KMS-11 (cell line): ENCODE measurements around the gene RBCK1.
"Not testable (repeated sequence)": the region's sequence is repeated elsewhere in the genome, so short reads cannot be mapped to it uniquely, and the experiment has no call there.

Experiments used
- H2AFZ ChIP-seq: fragments of 200-600 bp; sonication (generic); 2 replicates; pipeline ENCODE4 v1.6.1; 2016; ENCODE audit warnings: antibody characterized with exemption, mixed run types, low read depth
- H3K27ac ChIP-seq: fragments of 200-600 bp; sonication (generic); 2 replicates; pipeline ENCODE4 v1.6.1; 2016; ENCODE audit warnings: mild to moderate bottlenecking, mixed run types
- H3K27me3 ChIP-seq: fragments of 200-600 bp; sonication (generic); 2 replicates; pipeline ENCODE4 v1.6.1; 2017; ENCODE audit warnings: mild to moderate bottlenecking, low read depth, mixed run types, moderate library complexity; ENCODE audit not compliant: insufficient read depth
- H3K36me3 ChIP-seq: fragments of 200-600 bp; sonication (generic); 2 replicates; pipeline ENCODE4 v1.6.1; 2017; ENCODE audit warnings: mild to moderate bottlenecking, mixed run types; ENCODE audit not compliant: insufficient read depth
- H3K4me1 ChIP-seq: fragments of 200-600 bp; sonication (generic); 2 replicates; pipeline ENCODE4 v1.6.1; 2016; ENCODE audit warnings: mild to moderate bottlenecking, low read depth, mixed run types; ENCODE audit not compliant: poor library complexity, severe bottlenecking
- H3K4me2 ChIP-seq: fragments of 200-600 bp; sonication (generic); 2 replicates; pipeline ENCODE4 v1.7.0; 2016; ENCODE audit warnings: mild to moderate bottlenecking, mixed run types
- H3K4me3 ChIP-seq: fragments of 200-600 bp; sonication (generic); IDR thresholded peaks from 2 replicates; pipeline ENCODE4 v1.6.1; 2017; ENCODE audit warnings: low read depth, low read length, mixed read lengths; ENCODE audit not compliant: insufficient read depth
- H3K79me2 ChIP-seq: fragments of 200-600 bp; sonication (generic); 2 replicates; pipeline ENCODE4 v1.6.1; 2016; ENCODE audit warnings: low read depth, mixed run types; ENCODE audit not compliant: insufficient read depth
- H3K9ac ChIP-seq: fragments of 200-600 bp; sonication (generic); 2 replicates; pipeline ENCODE4 v1.6.1; 2016; ENCODE audit warnings: mild to moderate bottlenecking, mixed run types
- H4K20me1 ChIP-seq: fragments of 200-600 bp; sonication (generic); 2 replicates; pipeline ENCODE4 v1.6.1; 2016; ENCODE audit warnings: mild to moderate bottlenecking, mixed run types; ENCODE audit not compliant: insufficient read depth
- TF ChIP-seq, protein P1 (sequence below): fragments of 200-600 bp; sonication (generic); conservative IDR thresholded peaks from 2 replicates; pipeline ENCODE4 v1.6.1; 2017; ENCODE audit warnings: low read depth, mild to moderate bottlenecking, antibody characterized with exemption, low read length, moderate library complexity, mixed read lengths

The RBCK1 gene

DNA sequence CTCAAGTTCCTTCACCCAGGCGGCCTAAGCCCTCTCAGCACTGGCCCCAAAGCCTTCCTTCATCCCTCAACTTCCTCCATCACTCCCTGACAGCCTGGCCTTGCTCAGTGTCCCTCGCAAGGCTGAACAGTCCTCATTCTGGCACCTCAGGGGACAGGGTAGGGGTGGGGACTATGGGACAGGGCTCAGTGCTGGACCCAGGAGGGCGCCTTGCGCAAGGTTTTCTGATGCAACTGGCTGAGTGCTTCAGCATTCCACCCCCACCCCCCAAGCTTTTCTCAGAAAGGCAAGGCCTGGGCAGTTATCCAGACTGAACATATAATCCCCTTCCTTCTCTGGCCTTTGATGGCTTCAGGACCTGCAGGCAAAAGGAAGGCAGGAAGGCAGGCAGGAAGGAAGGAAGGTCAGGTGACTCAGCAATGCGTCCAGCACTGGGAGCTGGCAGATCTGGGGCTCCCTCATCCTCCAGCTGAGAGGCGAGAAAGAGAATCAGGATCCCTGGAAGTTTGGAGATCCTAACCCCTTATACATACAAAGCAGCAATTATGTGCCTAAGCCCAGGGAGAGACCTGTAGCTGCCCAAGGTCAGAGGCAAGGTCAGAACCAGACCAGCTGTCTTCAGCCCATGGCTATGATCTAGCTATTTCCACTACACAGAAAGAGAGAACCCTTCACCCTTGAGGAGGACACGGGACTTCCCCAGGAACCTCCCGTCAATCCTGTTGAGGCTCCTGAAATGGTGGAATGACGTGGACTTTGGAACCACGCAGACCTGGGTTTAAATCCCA is 36.1 kb upstream of the RBCK1 start:
- no peaks in the 10 kb centered on the region for H3K27me3 ChIP-seq
- H3K36me3 ChIP-seq = no peaks in the 10 kb centered on the region
- no peak overlapping the region for H2AFZ ChIP-seq
- no peaks in the 10 kb centered on the region for H4K20me1 ChIP-seq
- TF ChIP-seq, protein P1, sequence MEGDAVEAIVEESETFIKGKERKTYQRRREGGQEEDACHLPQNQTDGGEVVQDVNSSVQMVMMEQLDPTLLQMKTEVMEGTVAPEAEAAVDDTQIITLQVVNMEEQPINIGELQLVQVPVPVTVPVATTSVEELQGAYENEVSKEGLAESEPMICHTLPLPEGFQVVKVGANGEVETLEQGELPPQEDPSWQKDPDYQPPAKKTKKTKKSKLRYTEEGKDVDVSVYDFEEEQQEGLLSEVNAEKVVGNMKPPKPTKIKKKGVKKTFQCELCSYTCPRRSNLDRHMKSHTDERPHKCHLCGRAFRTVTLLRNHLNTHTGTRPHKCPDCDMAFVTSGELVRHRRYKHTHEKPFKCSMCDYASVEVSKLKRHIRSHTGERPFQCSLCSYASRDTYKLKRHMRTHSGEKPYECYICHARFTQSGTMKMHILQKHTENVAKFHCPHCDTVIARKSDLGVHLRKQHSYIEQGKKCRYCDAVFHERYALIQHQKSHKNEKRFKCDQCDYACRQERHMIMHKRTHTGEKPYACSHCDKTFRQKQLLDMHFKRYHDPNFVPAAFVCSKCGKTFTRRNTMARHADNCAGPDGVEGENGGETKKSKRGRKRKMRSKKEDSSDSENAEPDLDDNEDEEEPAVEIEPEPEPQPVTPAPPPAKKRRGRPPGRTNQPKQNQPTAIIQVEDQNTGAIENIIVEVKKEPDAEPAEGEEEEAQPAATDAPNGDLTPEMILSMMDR = no peak
- no peak overlapping the region for H3K4me3 ChIP-seq
- H3K27ac ChIP-seq = no peak overlapping the region
- peaks cover 34% of the 10 kb centered on the region for H3K4me1 ChIP-seq
- H3K4me2 ChIP-seq = no peak overlapping the region
- no peak overlapping the region for H3K9ac ChIP-seq
- H3K79me2 ChIP-seq = no peaks in the 10 kb centered on the region

DNA sequence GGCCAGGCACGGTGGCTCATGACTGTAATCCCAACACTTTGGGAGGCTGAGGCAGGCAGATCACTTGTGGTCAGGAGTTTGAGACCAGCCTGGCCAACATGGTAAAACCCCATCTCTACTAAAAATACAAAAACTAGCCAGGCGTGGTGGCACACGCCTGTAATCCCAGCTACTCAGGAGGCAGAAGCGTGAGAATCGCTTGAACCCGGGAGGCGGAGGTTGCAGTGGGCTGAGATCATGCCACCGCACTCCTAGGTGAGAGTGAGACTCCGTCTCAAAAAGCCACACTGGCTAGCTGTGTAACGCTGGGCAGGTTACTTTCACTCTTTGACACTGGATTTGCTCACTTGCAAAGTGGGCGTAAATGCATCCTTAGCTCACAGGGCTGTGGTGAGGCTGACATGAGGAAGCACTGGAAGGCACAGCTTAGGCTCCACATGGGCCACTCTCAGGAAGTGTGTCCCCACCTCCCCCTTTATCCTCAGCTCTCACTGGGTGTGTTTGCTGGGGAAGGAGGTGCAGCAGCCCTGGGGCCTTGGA is 35.5 kb upstream of the RBCK1 start:
- not testable (repeated sequence) for H3K4me2 ChIP-seq, H3K4me3 ChIP-seq, H3K27me3 ChIP-seq, H3K9ac ChIP-seq, H4K20me1 ChIP-seq, H3K79me2 ChIP-seq, H2AFZ ChIP-seq, H3K36me3 ChIP-seq, H3K27ac ChIP-seq
- H3K4me1 ChIP-seq = peaks cover 34% of the 10 kb centered on the region

DNA sequence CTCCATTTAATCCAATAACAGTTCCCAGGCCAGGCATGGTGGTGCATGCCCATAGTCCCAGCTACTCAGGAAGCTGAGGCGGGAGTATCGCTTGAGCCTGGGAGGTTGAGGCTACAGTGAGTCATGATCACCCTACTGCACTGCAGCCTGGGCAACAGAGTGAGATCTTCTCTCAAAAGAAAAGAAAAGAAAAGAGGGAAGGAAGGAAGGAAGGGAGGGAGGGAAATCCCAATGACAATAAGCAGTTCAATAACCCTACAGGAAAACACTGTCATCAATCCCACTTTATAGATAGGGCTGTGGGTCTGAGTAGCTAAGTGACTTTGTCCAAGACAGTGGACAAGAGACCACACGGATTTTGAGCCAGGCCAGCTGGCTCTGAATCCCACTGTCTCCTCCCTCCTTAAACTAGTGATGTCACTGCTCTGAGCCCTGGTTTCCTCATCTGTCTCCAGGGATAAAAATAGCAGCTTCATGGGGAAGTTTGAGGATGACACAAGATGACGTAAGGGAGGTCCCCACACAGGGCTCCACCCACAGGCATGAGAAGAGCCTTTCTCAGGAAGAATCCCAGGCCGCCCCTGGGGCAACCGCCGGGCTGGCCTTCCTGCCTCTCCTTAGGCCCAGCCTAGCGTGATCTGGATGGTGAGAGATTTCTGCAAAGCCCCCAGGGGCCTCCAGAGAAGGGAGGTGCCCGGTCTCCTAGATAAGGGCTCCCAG is 34.8 kb upstream of the RBCK1 start:
- no peak overlapping the region for H3K27ac ChIP-seq
- H2AFZ ChIP-seq = no peak overlapping the region
- H3K9ac ChIP-seq = no peak overlapping the region
- no peaks in the 10 kb centered on the region for H3K27me3 ChIP-seq
- no peak overlapping the region; the same call in 1 of the 2 replicates for H3K4me2 ChIP-seq
- no peaks in the 10 kb centered on the region for H4K20me1 ChIP-seq
- H3K4me1 ChIP-seq = peaks cover 34% of the 10 kb centered on the region
- TF ChIP-seq, protein P1 = no peak
- H3K79me2 ChIP-seq = no peaks in the 10 kb centered on the region
- H3K4me3 ChIP-seq = no peak overlapping the region
- H3K36me3 ChIP-seq = no peaks in the 10 kb centered on the region

DNA sequence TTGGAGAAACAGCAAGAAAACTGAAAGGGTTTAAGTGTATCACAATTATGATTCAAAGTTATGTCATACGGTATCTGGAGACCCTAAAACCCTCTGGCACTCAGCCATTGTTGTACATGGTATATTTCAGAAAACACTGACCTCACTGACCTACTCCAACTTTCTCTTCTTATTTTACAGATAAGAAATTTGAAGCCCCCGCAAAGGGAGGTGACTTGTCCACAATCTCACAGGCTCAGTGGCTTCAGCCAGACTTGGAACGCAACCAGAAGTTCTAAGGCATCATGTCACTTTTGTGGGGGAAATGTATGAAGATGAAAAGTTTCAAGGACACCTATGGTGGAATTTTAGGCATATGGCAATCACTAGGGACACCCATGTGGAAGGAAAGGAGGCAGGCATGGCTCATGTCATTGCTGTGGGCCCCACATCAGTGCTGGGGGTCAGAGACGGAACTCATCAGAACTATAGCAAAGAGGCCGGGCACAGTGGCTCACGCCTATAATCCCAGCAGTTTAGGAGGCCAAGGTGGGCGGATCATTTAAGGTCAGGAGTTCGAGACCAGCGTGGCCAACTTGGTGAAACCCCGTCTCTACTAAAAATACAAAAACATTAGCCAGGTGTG is 32.7 kb upstream of the RBCK1 start:
- H3K9ac ChIP-seq = no peak overlapping the region
- H4K20me1 ChIP-seq = no peaks in the 10 kb centered on the region
- TF ChIP-seq, protein P1 = no peak
- no peak overlapping the region for H3K4me3 ChIP-seq
- H3K27ac ChIP-seq = no peak overlapping the region
- H3K27me3 ChIP-seq = no peaks in the 10 kb centered on the region
- no peak overlapping the region for H2AFZ ChIP-seq
- H3K79me2 ChIP-seq = no peaks in the 10 kb centered on the region
- peaks cover 40% of the 10 kb centered on the region for H3K4me1 ChIP-seq
- no peak overlapping the region for H3K4me2 ChIP-seq
- H3K36me3 ChIP-seq = no peaks in the 10 kb centered on the region
